ENCODE data around the gene IMPACT.

IMPACT gene

DNA sequence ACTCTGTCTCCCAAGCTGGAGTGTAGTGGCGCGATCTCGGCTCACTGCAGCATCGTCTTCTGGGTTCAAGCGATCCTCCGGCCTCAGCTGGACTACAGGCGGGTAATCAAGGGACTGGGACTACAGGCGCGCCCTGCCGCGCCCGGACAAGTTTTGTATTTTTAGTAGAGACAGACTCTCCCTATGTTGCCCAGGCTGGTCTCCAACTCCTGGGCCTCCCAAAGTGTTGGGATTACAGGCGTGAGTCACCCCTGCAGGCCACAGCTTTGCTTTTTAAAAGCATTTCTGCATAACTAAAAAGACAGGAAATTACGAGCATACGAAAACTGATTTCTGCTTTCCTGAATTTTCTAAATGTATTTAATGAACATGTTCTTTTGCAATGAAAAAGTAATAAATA, 27.9 kb upstream of the IMPACT start:
- TF ChIP-seq TAF1 (IDR thresholded peaks at IDR 0.05; ENCODE audit: borderline replicate concordance, insufficient read depth, low read length) (no peak), POLR2AphosphoS5 (IDR thresholded peaks at IDR 0.05; ENCODE audit: low read depth, low read length) (no peak), SIN3A (IDR thresholded peaks at IDR 0.05; ENCODE audit: borderline replicate concordance, insufficient read depth, low read length) (no peak), FOXP2 (optimal IDR thresholded peaks at IDR 0.05; ENCODE audit: borderline replicate concordance, extremely low read depth, extremely low read length, insufficient read depth) (no peak)

DNA sequence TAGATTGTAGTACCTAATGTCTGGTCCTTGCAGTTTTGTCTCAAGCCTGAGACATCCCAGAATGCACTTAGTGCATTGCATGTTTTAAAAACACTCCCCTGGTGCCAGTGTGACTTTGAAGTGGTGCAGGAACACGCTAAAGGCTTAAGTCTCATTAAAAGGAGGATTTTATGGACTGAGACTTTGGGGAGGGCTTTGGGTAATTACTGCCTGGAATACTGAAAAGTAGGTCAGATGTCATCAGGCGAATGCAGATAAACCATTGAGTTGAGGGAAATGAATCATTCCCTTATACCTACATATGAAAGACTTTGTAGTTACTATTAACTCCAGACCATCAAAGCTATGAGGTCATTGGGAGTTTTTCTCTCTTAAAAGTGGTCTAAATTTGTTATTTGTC, 25.9 kb upstream of the IMPACT start:
- TF ChIP-seq POLR2AphosphoS5 (IDR thresholded peaks at IDR 0.05; ENCODE audit: low read depth, low read length) (no peak), FOXP2 (optimal IDR thresholded peaks at IDR 0.05; ENCODE audit: borderline replicate concordance, extremely low read depth, extremely low read length, insufficient read depth) (no peak), SIN3A (IDR thresholded peaks at IDR 0.05; ENCODE audit: borderline replicate concordance, insufficient read depth, low read length) (no peak), TAF1 (IDR thresholded peaks at IDR 0.05; ENCODE audit: borderline replicate concordance, insufficient read depth, low read length) (no peak)
- TF ChIP-seq, protein P1, sequence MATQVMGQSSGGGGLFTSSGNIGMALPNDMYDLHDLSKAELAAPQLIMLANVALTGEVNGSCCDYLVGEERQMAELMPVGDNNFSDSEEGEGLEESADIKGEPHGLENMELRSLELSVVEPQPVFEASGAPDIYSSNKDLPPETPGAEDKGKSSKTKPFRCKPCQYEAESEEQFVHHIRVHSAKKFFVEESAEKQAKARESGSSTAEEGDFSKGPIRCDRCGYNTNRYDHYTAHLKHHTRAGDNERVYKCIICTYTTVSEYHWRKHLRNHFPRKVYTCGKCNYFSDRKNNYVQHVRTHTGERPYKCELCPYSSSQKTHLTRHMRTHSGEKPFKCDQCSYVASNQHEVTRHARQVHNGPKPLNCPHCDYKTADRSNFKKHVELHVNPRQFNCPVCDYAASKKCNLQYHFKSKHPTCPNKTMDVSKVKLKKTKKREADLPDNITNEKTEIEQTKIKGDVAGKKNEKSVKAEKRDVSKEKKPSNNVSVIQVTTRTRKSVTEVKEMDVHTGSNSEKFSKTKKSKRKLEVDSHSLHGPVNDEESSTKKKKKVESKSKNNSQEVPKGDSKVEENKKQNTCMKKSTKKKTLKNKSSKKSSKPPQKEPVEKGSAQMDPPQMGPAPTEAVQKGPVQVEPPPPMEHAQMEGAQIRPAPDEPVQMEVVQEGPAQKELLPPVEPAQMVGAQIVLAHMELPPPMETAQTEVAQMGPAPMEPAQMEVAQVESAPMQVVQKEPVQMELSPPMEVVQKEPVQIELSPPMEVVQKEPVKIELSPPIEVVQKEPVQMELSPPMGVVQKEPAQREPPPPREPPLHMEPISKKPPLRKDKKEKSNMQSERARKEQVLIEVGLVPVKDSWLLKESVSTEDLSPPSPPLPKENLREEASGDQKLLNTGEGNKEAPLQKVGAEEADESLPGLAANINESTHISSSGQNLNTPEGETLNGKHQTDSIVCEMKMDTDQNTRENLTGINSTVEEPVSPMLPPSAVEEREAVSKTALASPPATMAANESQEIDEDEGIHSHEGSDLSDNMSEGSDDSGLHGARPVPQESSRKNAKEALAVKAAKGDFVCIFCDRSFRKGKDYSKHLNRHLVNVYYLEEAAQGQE (IDR thresholded peaks at IDR 0.05; ENCODE audit: insufficient read depth in 1 of 2, low read depth in 2 of 2, low read length in 2 of 2) = no peak

DNA sequence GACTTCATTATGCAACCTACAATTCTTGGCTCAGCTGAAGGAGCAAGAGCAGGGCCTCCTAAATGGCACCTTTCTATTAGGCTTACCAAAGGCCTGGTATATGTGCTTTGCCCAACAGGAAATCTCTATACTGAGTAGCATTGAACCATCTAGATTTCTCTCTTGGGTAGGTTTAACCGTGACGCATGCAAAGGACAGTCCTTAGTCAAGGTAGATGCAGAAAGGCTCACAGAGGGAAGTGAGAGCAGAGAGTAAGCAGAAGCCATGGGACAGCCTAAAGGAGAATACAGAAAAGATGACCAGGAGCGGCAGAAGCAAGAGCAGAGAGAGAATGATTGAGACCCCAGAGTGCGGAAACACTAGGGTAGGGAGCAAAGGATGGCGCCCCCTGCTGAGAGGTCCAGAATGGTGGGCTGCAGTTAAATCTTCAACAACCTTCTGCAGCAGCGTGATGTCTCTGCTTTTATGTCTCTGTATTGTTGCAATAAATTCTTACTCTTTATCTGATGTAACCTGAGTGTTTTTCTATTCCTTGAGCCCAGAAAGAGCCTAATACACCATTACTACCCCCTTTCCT, 24.2 kb upstream of the IMPACT start:
- TF ChIP-seq, protein P1 (IDR thresholded peaks at IDR 0.05; ENCODE audit: insufficient read depth in 1 of 2, low read depth in 2 of 2, low read length in 2 of 2) = no peak
- TF ChIP-seq POLR2AphosphoS5 (IDR thresholded peaks at IDR 0.05; ENCODE audit: low read depth, low read length) (no peak), FOXP2 (optimal IDR thresholded peaks at IDR 0.05; ENCODE audit: borderline replicate concordance, extremely low read depth, extremely low read length, insufficient read depth) (no peak), TAF1 (IDR thresholded peaks at IDR 0.05; ENCODE audit: borderline replicate concordance, insufficient read depth, low read length) (no peak), SIN3A (IDR thresholded peaks at IDR 0.05; ENCODE audit: borderline replicate concordance, insufficient read depth, low read length) (no peak)

DNA sequence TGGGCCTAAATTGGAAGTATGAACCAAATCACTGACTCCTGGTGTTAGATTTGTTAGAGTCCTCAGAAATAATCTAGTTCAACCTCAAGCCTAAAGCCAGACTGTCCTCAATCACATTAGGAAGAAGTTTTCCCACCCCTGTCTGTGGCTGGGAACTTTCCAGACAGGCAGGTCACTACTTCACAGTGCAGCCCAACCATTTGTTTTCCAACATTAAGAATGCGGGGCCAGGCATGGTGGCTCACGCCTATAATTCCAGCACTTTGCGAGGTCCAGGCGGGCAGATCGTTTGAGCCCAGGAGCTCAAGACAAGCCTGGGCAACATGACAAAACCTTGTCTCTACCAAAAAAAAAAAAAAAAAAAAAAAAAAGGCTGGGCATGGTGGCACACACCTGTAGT, 23.4 kb upstream of the IMPACT start:
- no peak for TF ChIP-seq SIN3A (IDR thresholded peaks at IDR 0.05; ENCODE audit: borderline replicate concordance, insufficient read depth, low read length)
- TF ChIP-seq FOXP2 (optimal IDR thresholded peaks at IDR 0.05; ENCODE audit: borderline replicate concordance, extremely low read depth, extremely low read length, insufficient read depth) = no peak

DNA sequence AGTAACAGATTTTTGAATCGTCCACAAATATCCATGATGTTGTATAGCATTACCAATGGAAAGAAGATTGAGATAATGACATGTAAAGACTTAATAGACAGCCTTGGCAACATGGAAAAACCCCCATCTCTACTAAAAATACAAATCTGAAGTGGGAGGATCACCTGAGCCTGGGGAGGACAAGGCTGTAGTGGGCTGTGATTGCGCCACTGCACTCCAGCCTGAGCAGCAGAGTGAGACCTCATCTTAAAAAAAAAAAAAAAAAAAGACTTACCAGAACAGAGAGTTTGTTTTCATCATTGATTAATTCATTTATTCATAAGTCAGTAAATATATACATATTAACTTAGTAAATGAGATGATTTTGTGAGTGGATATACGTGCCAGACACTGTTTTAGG, 21.9 kb upstream of the IMPACT start:
- TF ChIP-seq SIN3A (IDR thresholded peaks at IDR 0.05; ENCODE audit: borderline replicate concordance, insufficient read depth, low read length) = no peak
- no peak for TF ChIP-seq TAF1 (IDR thresholded peaks at IDR 0.05; ENCODE audit: borderline replicate concordance, insufficient read depth, low read length)

DNA sequence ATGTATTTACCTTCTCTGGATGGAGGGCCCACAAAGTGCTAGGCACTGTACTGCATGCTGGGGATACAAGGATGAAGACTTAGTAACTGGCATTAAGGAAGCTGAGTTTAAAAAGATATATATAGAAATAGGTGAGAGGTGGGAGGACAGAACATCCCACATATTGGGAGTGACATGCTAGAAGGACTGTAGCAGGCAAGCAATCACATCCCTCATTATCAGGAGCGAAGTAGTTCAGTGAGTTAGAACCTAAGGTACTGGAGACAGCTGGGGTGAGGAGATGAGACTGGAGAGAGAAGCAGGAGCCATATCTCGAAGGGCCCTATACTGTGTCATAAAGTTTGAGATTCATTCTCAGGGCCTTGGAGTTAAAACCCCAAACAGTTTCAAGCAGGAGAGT, 18.0 kb upstream of the IMPACT start:
- TF ChIP-seq POLR2AphosphoS5 (IDR thresholded peaks at IDR 0.05; ENCODE audit: low read depth, low read length) = no peak
- TF ChIP-seq FOXP2 (optimal IDR thresholded peaks at IDR 0.05; ENCODE audit: borderline replicate concordance, extremely low read depth, extremely low read length, insufficient read depth) = no peak
- no peak for TF ChIP-seq TAF1 (IDR thresholded peaks at IDR 0.05; ENCODE audit: borderline replicate concordance, insufficient read depth, low read length)
- no peak for TF ChIP-seq SIN3A (IDR thresholded peaks at IDR 0.05; ENCODE audit: borderline replicate concordance, insufficient read depth, low read length)
- TF ChIP-seq, protein P1 (IDR thresholded peaks at IDR 0.05; ENCODE audit: insufficient read depth in 1 of 2, low read depth in 2 of 2, low read length in 2 of 2) = no peak
